Naive B cell (primary cell): ENCODE results near the gene GTF2H1. TPM values are rescaled to one million over a fixed set of nuclear protein-coding genes. Genes with fewer than 3 reads are reported as not detected.
A peak's percentile ranks its signal among the peaks of the same experiment; 100 is the strongest.

Experiments
- ATAC-seq, 2 donors: fragments of 150-1000 bp; cut with Tn5 transposase; 2 replicates each; pipeline ENCODE4 v1.10.0; 2021; ENCODE audit warnings: low read depth in 2 of 2, mild to moderate bottlenecking in 2 of 2, moderate library complexity in 2 of 2
- DNase-seq: peaks from one replicate; pipeline ENCODE4 v3.0.0; 2022
- H3K27ac Mint-ChIP-seq, 6 donors: one replicate each; pipeline ENCODE4 v1.8.0; 2020 to 2022; ENCODE audit warnings: mild to moderate bottlenecking in 6 of 6, mixed read lengths in 6 of 6, moderate library complexity in 5 of 6, inconsistent platforms in 2 of 6
- H3K27me3 Mint-ChIP-seq, 3 donors: one replicate each; pipeline ENCODE4 v1.8.0; 2021 to 2022; ENCODE audit warnings: mixed read lengths in 3 of 3, mild to moderate bottlenecking in 1 of 3
- H3K36me3 Mint-ChIP-seq, 2 donors: one replicate each; pipeline ENCODE4 v1.8.0; 2020 to 2022; ENCODE audit warnings: mixed read lengths in 2 of 2, inconsistent platforms in 1 of 2, mild to moderate bottlenecking in 1 of 2
- H3K4me1 Mint-ChIP-seq, 3 donors: one replicate each; pipeline ENCODE4 v1.8.0; 2020 to 2022; ENCODE audit warnings: mixed read lengths in 3 of 3, inconsistent platforms in 1 of 3, mild to moderate bottlenecking in 1 of 3, moderate library complexity in 1 of 3
- H3K4me3 Mint-ChIP-seq, 8 donors: one replicate each; pipeline ENCODE4 v1.8.0; 2020 to 2022; ENCODE audit warnings: mild to moderate bottlenecking in 8 of 8, mixed read lengths in 8 of 8, moderate library complexity in 8 of 8, inconsistent platforms in 2 of 8
- H3K9me3 Mint-ChIP-seq, 7 donors: one replicate each; pipeline ENCODE4 v1.8.0; 2020 to 2022; ENCODE audit warnings: mixed read lengths in 7 of 7, mild to moderate bottlenecking in 5 of 7, inconsistent platforms in 2 of 7, moderate library complexity in 1 of 7
- polyA plus RNA-seq, 6 donors: library from polyadenylated mRNA; unstranded; fragments of 300-500 nt; fragmentation: Illumina TruSeq; gene quantifications; one replicate each; pipeline ENCODE4 v1.2.3, GENCODE V29; 2021; ENCODE audit warnings: low read depth in 6 of 6

GTF2H1 gene
- polyA plus RNA-seq, result 10 to 100 TPM; 23.5 to 50.4 (median 37.3) TPM

- H3K36me3 Mint-ChIP-seq, result peaks cover 0 to 14% of the 10 kb centered on the region in 2 donors
- H3K9me3 Mint-ChIP-seq, result peaks cover 0 to 4% (median 0%) of the 10 kb centered on the region in 7 donors
- ATAC-seq, result peak; percentile 84
These were observed at the start of gene GTF2H1, which contains the start of gene HPS5 for GRCh38 chr11:18321969-18322711. TSS of gene GTF2H1 (plus strand) at chr11:18322567. CDS start at chr11:18333075, 10,508 bp downstream. TSS of gene HPS5 (minus strand) at chr11:18322140. CDS start at chr11:18317858, 4,282 bp downstream.

GRCh38 chr11:18277565-18278271 is 44.6 kb upstream of the GTF2H1 start:
- no peaks in the 10 kb centered on the region for H3K27me3 Mint-ChIP-seq
- peaks cover 10 to 23% of the 10 kb centered on the region in 2 donors for H3K36me3 Mint-ChIP-seq
- ATAC-seq, result no peak
- no peak for DNase-seq
- peaks cover 33 to 34% (median 33%) of the 10 kb centered on the region in 3 donors for H3K4me1 Mint-ChIP-seq
- H3K9me3 Mint-ChIP-seq, result no peaks in the 10 kb centered on the region
- H3K4me3 Mint-ChIP-seq, result no peak overlapping the region
- H3K27ac Mint-ChIP-seq, result peak overlapping the region in 5 of 6 donors; percentile 21 to 78 (median 47)

More at GRCh38 chr11:18321969-18322711, at the start of gene GTF2H1, which contains the start of gene HPS5:
- H3K4me3 Mint-ChIP-seq, result peak within 1 kb of the TSS; percentile 96 to 100 (median 99)
- peak within 1 kb of the TSS; percentile 100 for H3K27ac Mint-ChIP-seq
- peak; percentile 95 for DNase-seq
- peaks cover 51 to 75% (median 72%) of the 10 kb centered on the region in 3 donors for H3K4me1 Mint-ChIP-seq
- H3K27me3 Mint-ChIP-seq, result no peaks in the 10 kb centered on the region

GRCh38 chr11:18280438-18281045 is 41.8 kb upstream of the GTF2H1 start:
- no peaks in the 10 kb centered on the region for H3K9me3 Mint-ChIP-seq

GRCh38 chr11:18282626-18283025 is 39.7 kb upstream of the GTF2H1 start:
- Mint-ChIP-seq H3K4me3 (peak overlapping the region in 6 of 8 donors; percentile 22 to 75 (median 44)), H3K36me3 (peaks cover 31 to 42% of the 10 kb centered on the region in 2 donors), H3K9me3 (no peaks in the 10 kb centered on the region), H3K27me3 (no peaks in the 10 kb centered on the region), H3K4me1 (peaks cover 32 to 43% (median 36%) of the 10 kb centered on the region in 3 donors), H3K27ac (peak overlapping the region; percentile 26 to 93 (median 80))
- DNase-seq (peak; percentile 40), ATAC-seq (peak; percentile 78 to 79)

More at GRCh38 chr11:18280438-18281045, 41.8 kb upstream of the GTF2H1 start:
- peak; percentile 81 to 83 for ATAC-seq
- peaks cover 37 to 43% (median 39%) of the 10 kb centered on the region in 3 donors for H3K4me1 Mint-ChIP-seq
- H3K36me3 Mint-ChIP-seq, result peaks cover 23 to 34% of the 10 kb centered on the region in 2 donors
- no peaks in the 10 kb centered on the region for H3K27me3 Mint-ChIP-seq
- peak; percentile 46 for DNase-seq
- peak overlapping the region; percentile 48 to 95 (median 88) for H3K27ac Mint-ChIP-seq
- peak overlapping the region; percentile 12 to 88 (median 76) for H3K4me3 Mint-ChIP-seq

GRCh38 chr11:18285841-18286240 is 36.5 kb upstream of the GTF2H1 start:
- Mint-ChIP-seq H3K27ac (no peak overlapping the region), H3K9me3 (no peaks in the 10 kb centered on the region), H3K36me3 (peaks cover 31 to 53% of the 10 kb centered on the region in 2 donors), H3K27me3 (no peaks in the 10 kb centered on the region), H3K4me1 (peaks cover 17 to 28% (median 21%) of the 10 kb centered on the region in 3 donors), H3K4me3 (no peak overlapping the region)
- ATAC-seq (no peak), DNase-seq (no peak)

GRCh38 chr11:18288911-18289310 is 33.5 kb upstream of the GTF2H1 start:
- ATAC-seq, result no peak
- no peak for DNase-seq
- H3K36me3 Mint-ChIP-seq, result peaks cover 46 to 56% of the 10 kb centered on the region in 2 donors
- H3K4me3 Mint-ChIP-seq, result no peak overlapping the region
- H3K9me3 Mint-ChIP-seq, result no peaks in the 10 kb centered on the region
- H3K4me1 Mint-ChIP-seq, result peaks cover 0 to 5% (median 5%) of the 10 kb centered on the region in 3 donors
- H3K27ac Mint-ChIP-seq, result peak overlapping the region in 3 of 6 donors; percentile 0 to 58 (median 52)
- H3K27me3 Mint-ChIP-seq, result no peaks in the 10 kb centered on the region

GRCh38 chr11:18294862-18295261 is 27.5 kb upstream of the GTF2H1 start:
- no peaks in the 10 kb centered on the region for H3K9me3 Mint-ChIP-seq
- H3K27me3 Mint-ChIP-seq, result no peaks in the 10 kb centered on the region
- H3K4me3 Mint-ChIP-seq, result no peak overlapping the region
- H3K4me1 Mint-ChIP-seq, result no peaks in the 10 kb centered on the region
- DNase-seq (no peak), ATAC-seq (no peak)
- H3K27ac Mint-ChIP-seq, result peak overlapping the region in 2 of 6 donors; percentile 16 to 84
- H3K36me3 Mint-ChIP-seq, result peaks cover 45 to 62% of the 10 kb centered on the region in 2 donors

GRCh38 chr11:18295316-18295715 is 27.1 kb upstream of the GTF2H1 start:
- ATAC-seq, result no peak
- Mint-ChIP-seq H3K4me1 (no peaks in the 10 kb centered on the region), H3K27ac (peak overlapping the region in 1 of 6 donors; percentile 16), H3K4me3 (no peak overlapping the region), H3K36me3 (peaks cover 45 to 58% of the 10 kb centered on the region in 2 donors), H3K27me3 (no peaks in the 10 kb centered on the region), H3K9me3 (no peaks in the 10 kb centered on the region)
- no peak for DNase-seq

- ATAC-seq, result no peak
These were observed 22.6 kb upstream of the GTF2H1 start for GRCh38 chr11:18299721-18300120.

GRCh38 chr11:18304745-18305144 is 17.6 kb upstream of the GTF2H1 start:
- Mint-ChIP-seq H3K4me3 (no peak overlapping the region), H3K27ac (no peak overlapping the region), H3K9me3 (no peaks in the 10 kb centered on the region), H3K36me3 (peaks cover 26 to 30% of the 10 kb centered on the region in 2 donors), H3K27me3 (no peaks in the 10 kb centered on the region), H3K4me1 (peaks cover 0 to 8% (median 0%) of the 10 kb centered on the region in 3 donors)
- ATAC-seq (no peak), DNase-seq (no peak)

More at GRCh38 chr11:18299721-18300120, 22.6 kb upstream of the GTF2H1 start:
- H3K9me3 Mint-ChIP-seq, result no peaks in the 10 kb centered on the region
- H3K27me3 Mint-ChIP-seq, result no peaks in the 10 kb centered on the region
- H3K27ac Mint-ChIP-seq, result peak overlapping the region in 4 of 6 donors; percentile 0 to 89 (median 9)
- DNase-seq, result no peak
- H3K4me1 Mint-ChIP-seq, result peaks cover 0 to 4% (median 0%) of the 10 kb centered on the region in 3 donors
- no peak overlapping the region for H3K4me3 Mint-ChIP-seq
- H3K36me3 Mint-ChIP-seq, result peaks cover 38 to 44% of the 10 kb centered on the region in 2 donors

- H3K4me1 Mint-ChIP-seq, result peaks cover 9 to 17% (median 13%) of the 10 kb centered on the region in 3 donors
- H3K9me3 Mint-ChIP-seq, result no peaks in the 10 kb centered on the region
- peaks cover 22 to 33% of the 10 kb centered on the region in 2 donors for H3K36me3 Mint-ChIP-seq
- no peak for DNase-seq
- no peak overlapping the region for H3K4me3 Mint-ChIP-seq
- H3K27ac Mint-ChIP-seq, result no peak overlapping the region
- no peaks in the 10 kb centered on the region for H3K27me3 Mint-ChIP-seq
- ATAC-seq, result no peak
These were observed 14.8 kb upstream of the GTF2H1 start for GRCh38 chr11:18307461-18308139.

- Mint-ChIP-seq H3K4me3 (no peak overlapping the region), H3K27ac (no peak overlapping the region), H3K4me1 (peaks cover 9 to 19% (median 13%) of the 10 kb centered on the region in 3 donors), H3K36me3 (peaks cover 16 to 33% of the 10 kb centered on the region in 2 donors), H3K9me3 (no peaks in the 10 kb centered on the region), H3K27me3 (no peaks in the 10 kb centered on the region)
- ATAC-seq (no peak), DNase-seq (no peak)
These were observed 14.1 kb upstream of the GTF2H1 start for GRCh38 chr11:18308242-18308641.
